Activated naive CD8-positive, alpha-beta T cell treated with anti-CD3 and anti-CD28 coated beads, Interleukin-2, amount 50 U/mL, for 24 hours (primary cell): ENCODE data around the gene EEF1A2.

Source experiments
- ATAC-seq: fragments of 150-1000 bp; cut with Tn5 transposase; one replicate; pipeline ENCODE4 v1.10.0; 2021
- DNase-seq: peaks from one replicate; pipeline ENCODE4 v3.0.0; 2021
- H3K27ac Mint-ChIP-seq: one replicate; pipeline ENCODE4 v1.8.0; 2021; ENCODE audit warnings: mild to moderate bottlenecking, mixed read lengths
- H3K27me3 Mint-ChIP-seq: one replicate; pipeline ENCODE4 v1.8.0; 2021; ENCODE audit warnings: mixed read lengths
- H3K36me3 Mint-ChIP-seq: one replicate; pipeline ENCODE4 v1.8.0; 2021; ENCODE audit warnings: low read depth, mixed read lengths
- H3K4me1 Mint-ChIP-seq: one replicate; pipeline ENCODE4 v1.8.0; 2021; ENCODE audit warnings: mixed read lengths
- H3K4me3 Mint-ChIP-seq: one replicate; pipeline ENCODE4 v1.8.0; 2021; ENCODE audit warnings: mild to moderate bottlenecking, moderate library complexity, mixed read lengths
- H3K9me3 Mint-ChIP-seq: one replicate; pipeline ENCODE4 v1.8.0; 2021; ENCODE audit warnings: mixed read lengths

The EEF1A2 gene

DNA sequence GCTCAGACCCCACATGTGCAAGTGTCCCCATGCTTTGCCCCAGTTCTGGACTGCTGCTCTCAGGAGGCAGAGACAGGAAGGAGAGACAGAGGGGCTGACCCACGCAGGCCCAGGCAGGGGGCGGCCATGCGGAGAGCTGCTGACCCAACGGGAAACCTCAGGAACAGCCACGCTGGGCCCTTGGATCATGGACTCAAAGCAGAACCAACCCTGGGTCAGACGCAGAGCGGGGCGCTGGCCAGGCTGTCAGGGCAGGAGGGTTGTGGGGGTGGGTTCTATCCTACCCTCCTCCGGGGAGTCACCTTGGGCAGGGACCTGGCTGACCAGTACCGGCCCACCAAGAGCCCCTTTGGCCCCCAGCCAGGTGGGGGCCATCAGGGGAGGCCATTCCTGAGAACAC, 28.5 kb downstream of the EEF1A2 start:
- Mint-ChIP-seq H3K4me1 (peaks cover 3% of the 10 kb centered on the region), H3K4me3 (no peak overlapping the region), H3K36me3 (no peaks in the 10 kb centered on the region), H3K27ac (no peak overlapping the region), H3K27me3 (peaks cover 34% of the 10 kb centered on the region), H3K9me3 (no peaks in the 10 kb centered on the region)
- ATAC-seq (no peak), DNase-seq (no peak)

- no peaks in the 10 kb centered on the region for H3K9me3 Mint-ChIP-seq
- H3K4me1 Mint-ChIP-seq, result peaks cover 3% of the 10 kb centered on the region
- no peaks in the 10 kb centered on the region for H3K36me3 Mint-ChIP-seq
- no peak overlapping the region for H3K4me3 Mint-ChIP-seq
- DNase-seq (no peak), ATAC-seq (no peak)
- H3K27me3 Mint-ChIP-seq, result peaks cover 27% of the 10 kb centered on the region
- H3K27ac Mint-ChIP-seq, result no peak overlapping the region
Observed at GRCh38 chr20:63469713-63470101, 29.2 kb downstream of the EEF1A2 start.

DNA sequence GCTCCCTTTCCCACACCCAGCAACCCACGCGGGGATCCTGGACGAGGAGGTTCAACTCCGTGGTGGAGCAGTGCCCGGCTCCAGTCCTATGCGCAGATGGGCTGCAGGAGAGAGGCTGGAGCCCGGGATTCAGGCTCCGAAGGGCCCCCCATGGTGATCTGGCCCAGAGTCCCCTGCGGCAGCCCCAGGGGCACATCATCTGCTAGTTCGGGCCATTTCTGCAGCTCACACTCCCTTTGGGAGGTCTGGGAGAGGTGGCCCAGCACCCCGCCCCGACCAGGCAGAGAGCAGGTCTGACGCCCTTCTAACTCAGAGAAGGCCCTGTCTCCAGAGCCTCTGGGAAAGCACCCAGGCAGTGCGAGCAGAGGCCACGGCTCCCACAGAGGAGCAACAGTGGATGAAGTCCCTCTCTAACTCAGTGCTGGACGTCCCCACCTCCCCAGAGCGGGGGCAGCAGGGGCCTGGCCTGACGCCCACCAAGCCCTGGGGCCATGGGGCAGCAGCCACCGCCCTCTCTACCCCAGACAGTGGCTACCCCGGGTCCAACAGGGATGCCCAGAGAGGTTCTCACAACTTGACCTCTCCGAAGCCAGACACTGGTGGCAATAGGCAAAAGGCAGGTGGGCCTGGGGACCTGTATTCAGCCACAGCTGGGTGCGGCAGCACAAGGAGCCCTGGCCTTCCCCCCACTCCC, 29.7 kb downstream of the EEF1A2 start:
- Mint-ChIP-seq H3K4me3 (no peak overlapping the region), H3K4me1 (peaks cover 3% of the 10 kb centered on the region), H3K9me3 (no peaks in the 10 kb centered on the region), H3K27me3 (peaks cover 23% of the 10 kb centered on the region), H3K27ac (no peak overlapping the region), H3K36me3 (no peaks in the 10 kb centered on the region)
- ATAC-seq (no peak), DNase-seq (no peak)

DNA sequence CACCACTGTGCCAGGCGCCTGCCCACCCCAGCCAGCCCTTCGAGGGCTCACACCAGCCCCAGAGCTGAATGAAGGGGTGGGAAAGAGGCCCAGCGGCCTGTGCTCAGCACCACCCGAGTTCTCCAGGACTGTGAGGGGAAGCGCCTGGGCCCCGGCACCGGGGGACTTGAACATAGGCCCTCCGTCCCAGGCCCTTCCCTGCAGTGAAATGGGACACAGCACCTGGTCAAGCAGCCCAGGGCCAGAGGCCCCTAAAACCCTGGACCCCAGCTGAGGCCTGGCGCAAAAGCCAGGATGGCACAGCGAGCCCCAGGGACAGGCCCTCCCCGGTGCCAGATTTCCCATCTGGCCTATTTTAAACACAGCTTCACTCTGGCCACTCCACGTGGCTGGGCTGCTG, 30.5 kb downstream of the EEF1A2 start:
- no peaks in the 10 kb centered on the region for H3K4me1 Mint-ChIP-seq
- DNase-seq (no peak), ATAC-seq (no peak)
- peaks cover 21% of the 10 kb centered on the region for H3K27me3 Mint-ChIP-seq
- no peak overlapping the region for H3K4me3 Mint-ChIP-seq
- H3K27ac Mint-ChIP-seq, result no peak overlapping the region
- H3K9me3 Mint-ChIP-seq, result no peaks in the 10 kb centered on the region
- no peaks in the 10 kb centered on the region for H3K36me3 Mint-ChIP-seq

DNA sequence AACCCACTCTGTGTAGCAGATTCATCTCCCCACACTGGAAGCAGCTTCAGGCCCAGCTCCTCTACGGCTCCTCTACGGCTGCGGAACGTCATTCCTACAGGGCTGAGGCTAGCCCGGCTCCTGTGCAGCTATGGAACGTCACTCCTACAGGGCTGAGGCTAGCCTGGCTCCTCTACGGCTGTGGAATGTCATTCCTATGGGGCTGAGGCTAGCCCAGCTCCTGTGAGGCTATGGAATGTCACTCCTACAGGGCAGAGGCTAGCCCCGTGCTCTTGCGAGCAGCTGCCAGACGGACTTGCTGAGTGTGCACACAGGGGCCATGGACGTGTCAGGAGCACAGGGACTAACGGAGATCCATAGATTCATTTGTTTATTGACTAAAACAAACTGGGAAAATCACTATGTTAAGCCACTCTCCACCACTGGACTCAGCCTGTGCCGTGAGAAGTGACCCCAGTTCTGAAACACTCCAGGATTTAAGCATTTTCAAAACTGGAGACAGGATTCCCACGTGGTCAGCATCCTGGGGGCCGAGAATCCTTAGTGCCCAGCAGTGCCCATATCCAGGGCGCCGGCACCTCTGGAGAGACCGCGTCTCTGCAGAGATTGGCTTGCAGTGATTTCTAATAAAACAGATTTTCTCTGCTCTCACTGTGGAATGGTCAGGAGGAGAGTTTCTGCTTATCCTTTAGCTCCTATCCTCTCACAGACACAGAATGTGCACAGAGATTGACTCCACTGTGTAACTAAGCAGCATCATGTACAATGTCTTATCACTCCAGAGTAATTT, 31.4 kb downstream of the EEF1A2 start:
- Mint-ChIP-seq H3K4me1 (no peaks in the 10 kb centered on the region), H3K36me3 (no peaks in the 10 kb centered on the region), H3K27me3 (peaks cover 23% of the 10 kb centered on the region), H3K4me3 (no peak overlapping the region), H3K27ac (no peak overlapping the region), H3K9me3 (no peaks in the 10 kb centered on the region)
- no peak for DNase-seq
- ATAC-seq, result no peak

GRCh38 chr20:63466861-63467260, 32.0 kb downstream of the EEF1A2 start:
- no peak for ATAC-seq

DNA sequence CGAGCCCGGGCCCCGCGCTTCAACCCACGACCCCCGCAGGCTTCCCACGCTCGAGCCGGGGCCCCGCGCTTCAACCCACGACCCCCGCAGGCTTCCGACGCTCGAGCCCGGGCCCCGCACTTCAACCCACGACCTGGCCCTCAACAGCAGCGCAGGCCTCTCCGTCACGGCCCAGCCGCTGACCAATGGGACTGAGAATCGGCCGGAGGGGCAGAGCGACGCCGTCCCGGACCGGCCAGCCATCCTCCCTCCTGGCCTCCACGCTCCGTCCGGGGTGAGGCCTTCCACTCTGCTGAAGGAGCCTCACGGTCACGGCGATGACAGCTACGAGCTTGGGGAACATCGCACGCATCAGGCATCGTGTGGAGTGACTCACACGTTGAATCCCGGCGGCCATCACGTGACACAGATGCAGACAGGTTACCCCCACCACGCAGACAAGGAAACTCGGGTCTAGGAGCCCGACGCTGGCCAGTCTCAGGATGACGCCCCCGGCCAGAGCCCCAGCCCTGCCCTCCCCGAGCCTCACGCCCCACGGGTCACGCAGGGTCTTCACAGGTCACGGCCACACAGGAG, 32.5 kb downstream of the EEF1A2 start:
- Mint-ChIP-seq H3K4me1 (no peaks in the 10 kb centered on the region), H3K9me3 (no peaks in the 10 kb centered on the region)
- no peak for ATAC-seq

More at GRCh38 chr20:63466861-63467260, 32.0 kb downstream of the EEF1A2 start:
- Mint-ChIP-seq H3K4me3 (no peak overlapping the region), H3K9me3 (no peaks in the 10 kb centered on the region), H3K27ac (no peak overlapping the region), H3K36me3 (no peaks in the 10 kb centered on the region), H3K4me1 (no peaks in the 10 kb centered on the region), H3K27me3 (peaks cover 25% of the 10 kb centered on the region)
- no peak for DNase-seq

GRCh38 chr20:63465380-63466249, 33.3 kb downstream of the EEF1A2 start:
- Mint-ChIP-seq H3K9me3 (no peaks in the 10 kb centered on the region), H3K27ac (no peak overlapping the region), H3K4me3 (no peak overlapping the region), H3K27me3 (peaks cover 20% of the 10 kb centered on the region), H3K36me3 (no peaks in the 10 kb centered on the region), H3K4me1 (no peaks in the 10 kb centered on the region)
- DNase-seq (no peak), ATAC-seq (no peak)

More for the DNA sequence above, 32.5 kb downstream of the EEF1A2 start:
- no peak overlapping the region for H3K27ac Mint-ChIP-seq
- peaks cover 25% of the 10 kb centered on the region for H3K27me3 Mint-ChIP-seq
- DNase-seq, result no peak
- no peak overlapping the region for H3K4me3 Mint-ChIP-seq
- H3K36me3 Mint-ChIP-seq, result no peaks in the 10 kb centered on the region

GRCh38 chr20:63464289-63464635, 34.6 kb downstream of the EEF1A2 start:
- Mint-ChIP-seq H3K36me3 (no peaks in the 10 kb centered on the region), H3K27ac (no peak overlapping the region), H3K4me3 (no peak overlapping the region), H3K4me1 (no peaks in the 10 kb centered on the region), H3K9me3 (no peaks in the 10 kb centered on the region), H3K27me3 (peaks cover 12% of the 10 kb centered on the region)
- ATAC-seq, result no peak
- no peak for DNase-seq

GRCh38 chr20:63463400-63464288, 35.2 kb downstream of the EEF1A2 start:
- Mint-ChIP-seq H3K4me1 (no peaks in the 10 kb centered on the region), H3K9me3 (no peaks in the 10 kb centered on the region), H3K27me3 (peaks cover 14% of the 10 kb centered on the region), H3K36me3 (no peaks in the 10 kb centered on the region), H3K4me3 (no peak overlapping the region), H3K27ac (no peak overlapping the region)
- DNase-seq, result no peak
- ATAC-seq, result no peak

DNA sequence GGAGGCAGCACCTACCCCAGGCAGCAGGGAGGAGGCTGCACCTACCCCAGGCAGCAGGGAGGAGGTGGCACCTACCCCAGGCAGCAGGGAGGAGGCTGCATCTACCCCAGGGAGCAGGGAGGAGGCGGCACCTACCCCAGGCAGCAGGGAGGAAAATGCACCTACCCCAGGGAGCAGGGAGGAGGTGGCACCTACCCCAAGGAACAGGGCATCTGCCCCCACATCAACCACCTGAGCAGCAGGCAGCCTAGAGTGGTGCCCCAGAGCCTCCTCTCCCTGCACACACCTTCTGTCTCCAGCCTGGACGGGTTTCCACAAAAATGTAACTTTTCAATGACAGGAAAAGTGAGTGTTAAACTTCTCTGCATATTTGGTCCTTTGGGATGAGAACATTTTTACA, 36.6 kb downstream of the EEF1A2 start:
- Mint-ChIP-seq H3K4me1 (no peaks in the 10 kb centered on the region), H3K4me3 (no peak overlapping the region), H3K9me3 (no peaks in the 10 kb centered on the region), H3K27me3 (peaks cover 16% of the 10 kb centered on the region), H3K36me3 (no peaks in the 10 kb centered on the region), H3K27ac (no peak overlapping the region)
- no peak for DNase-seq
- ATAC-seq, result no peak

DNA sequence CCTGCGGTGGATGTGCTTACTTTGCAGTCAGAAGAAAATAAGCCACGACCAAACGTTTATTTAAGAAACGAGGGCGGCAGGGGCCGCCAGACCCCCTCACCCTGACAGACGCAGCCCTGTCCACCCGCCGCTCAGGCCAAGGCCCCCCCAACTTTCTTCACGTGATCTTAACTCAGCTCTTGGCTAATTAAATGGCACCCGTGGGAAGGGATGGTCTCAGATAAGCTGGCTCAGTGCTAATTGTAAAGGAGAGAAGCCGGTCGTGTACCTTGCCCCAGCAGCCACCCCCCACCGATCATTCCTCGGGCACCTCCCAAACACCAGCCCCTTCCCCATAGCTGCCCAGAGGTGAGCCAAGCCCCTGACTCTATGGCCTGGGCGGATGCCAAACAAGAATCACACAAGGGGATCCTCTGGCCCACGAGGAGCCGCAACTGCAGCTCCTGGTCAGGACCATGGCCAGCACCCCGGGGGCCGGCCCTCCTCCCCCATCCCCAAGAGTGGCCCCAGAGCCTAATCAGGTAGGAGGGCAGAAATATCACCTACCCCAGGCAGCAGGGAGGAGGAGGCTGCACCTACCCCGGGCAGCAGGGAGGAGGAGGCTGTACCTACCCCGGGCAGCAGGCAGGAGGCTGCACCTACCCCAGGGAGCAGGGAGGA, 37.6 kb downstream of the EEF1A2 start:
- ATAC-seq, result no peak
- Mint-ChIP-seq H3K9me3 (no peaks in the 10 kb centered on the region), H3K4me3 (no peak overlapping the region), H3K4me1 (no peaks in the 10 kb centered on the region), H3K27ac (no peak overlapping the region), H3K36me3 (no peaks in the 10 kb centered on the region), H3K27me3 (peaks cover 17% of the 10 kb centered on the region)
- DNase-seq, result no peak

DNA sequence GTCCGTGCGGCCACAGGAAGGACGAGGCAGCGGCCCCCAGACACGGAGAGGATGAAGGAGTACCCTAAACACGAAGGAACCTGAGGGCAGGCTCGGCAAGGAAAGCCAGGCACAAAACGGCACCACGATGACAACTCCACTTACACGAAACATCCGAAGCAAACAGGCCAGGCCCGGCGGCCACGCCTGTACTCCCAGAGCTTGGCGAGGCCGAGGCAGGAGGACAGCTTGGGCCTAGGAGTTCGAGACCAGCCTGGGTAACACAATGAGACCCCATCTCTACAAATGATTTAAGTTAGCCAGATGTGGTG, 39.9 kb downstream of the EEF1A2 start:
- DNase-seq (no peak), ATAC-seq (no peak)
- Mint-ChIP-seq H3K4me3 (no peak overlapping the region), H3K9me3 (no peaks in the 10 kb centered on the region), H3K27me3 (peaks cover 28% of the 10 kb centered on the region), H3K27ac (no peak overlapping the region), H3K36me3 (no peaks in the 10 kb centered on the region), H3K4me1 (peaks cover 1% of the 10 kb centered on the region)
